Activated CD4-positive, alpha-beta T cell treated with anti-CD3 and anti-CD28 coated beads, Interleukin-2, amount 10 ng/mL, durations not matched to agents 7 days and 5 days (primary cell): ENCODE measurements around the gene CLIC5. TPM values are rescaled to one million over a fixed set of nuclear protein-coding genes. Genes with fewer than 3 reads are reported as not detected.

Source experiments
- CTCF ChIA-PET: fragments of 350-600 bp; sonication (Branson Sonifier 250); formaldehyde crosslinking; loops from one replicate; lab custom pipeline; 2021; ENCODE audit warnings: antibody characterized with exemption; lab: Charles Lee
- POLR2A ChIA-PET: fragments of 350-600 bp; sonication (Branson Sonifier 250); formaldehyde crosslinking; loops from one replicate; lab custom pipeline; 2021; ENCODE audit warnings: antibody characterized with exemption; lab: Charles Lee
- DNase-seq: peaks from one replicate; pipeline ENCODE4 v3.0.0-alpha.2; 2020
- H3K27ac Mint-ChIP-seq: one replicate; pipeline ENCODE4 v1.8.0; 2021; ENCODE audit warnings: mild to moderate bottlenecking, moderate library complexity, mixed read lengths
- H3K27me3 Mint-ChIP-seq: one replicate; pipeline ENCODE4 v1.8.0; 2021; ENCODE audit warnings: mixed read lengths
- H3K36me3 Mint-ChIP-seq: one replicate; pipeline ENCODE4 v1.8.0; 2021; ENCODE audit warnings: low read depth, mixed read lengths
- H3K4me1 Mint-ChIP-seq: one replicate; pipeline ENCODE4 v1.8.0; 2021; ENCODE audit warnings: mixed read lengths
- H3K4me3 Mint-ChIP-seq: one replicate; pipeline ENCODE4 v1.8.0; 2021; ENCODE audit warnings: mild to moderate bottlenecking, moderate library complexity, mixed read lengths
- H3K9me3 Mint-ChIP-seq: one replicate; pipeline ENCODE4 v1.8.0; 2021; ENCODE audit warnings: mixed read lengths
- total RNA-seq, 2 experiments: library from RNA; stranded (reverse); gene quantifications; one replicate each; pipeline ENCODE4 v1.2.3, GENCODE V29; 2021

The CLIC5 gene
- total RNA-seq, 2 experiments from 2014 or later = 3.7 to 3.8 TPM

- Mint-ChIP-seq H3K4me3 (no peak overlapping the region), H3K36me3 (no peaks in the 10 kb centered on the region), H3K4me1 (no peaks in the 10 kb centered on the region), H3K9me3 (peaks cover 3% of the 10 kb centered on the region), H3K27ac (no peak overlapping the region), H3K27me3 (peaks cover 5% of the 10 kb centered on the region)
- no peak for DNase-seq
- ChIA-PET CTCF (interaction anchor here (0.7 to 1.5 kb wide), 2 partner anchors 45 to 51 kb away, joined by 3 read pairs; no protein-coding TSS in a partner anchor), POLR2A (no interaction called here)
Observed at GRCh38 chr6:45850378-45851033, 165.2 kb downstream of the CLIC5 start.

- POLR2A ChIA-PET = no interaction called here
- no peaks in the 10 kb centered on the region for H3K4me1 Mint-ChIP-seq
Observed at GRCh38 chr6:45845567-45845966, 170.1 kb downstream of the CLIC5 start.

GRCh38 chr6:45844986-45845385, 170.7 kb downstream of the CLIC5 start:
- Mint-ChIP-seq H3K4me3 (no peak overlapping the region), H3K27ac (no peak overlapping the region), H3K9me3 (peaks cover 3% of the 10 kb centered on the region), H3K4me1 (no peaks in the 10 kb centered on the region), H3K36me3 (no peaks in the 10 kb centered on the region), H3K27me3 (no peaks in the 10 kb centered on the region)
- POLR2A ChIA-PET = no interaction called here
- DNase-seq = no peak
- CTCF ChIA-PET = interaction anchor here (1.1 kb wide), 1 partner anchor 78 kb away, joined by 3 read pairs; no protein-coding TSS in a partner anchor

More at GRCh38 chr6:45845567-45845966, 170.1 kb downstream of the CLIC5 start:
- no peak overlapping the region for H3K27ac Mint-ChIP-seq
- CTCF ChIA-PET = no interaction called here
- H3K36me3 Mint-ChIP-seq = no peaks in the 10 kb centered on the region
- H3K9me3 Mint-ChIP-seq = peaks cover 3% of the 10 kb centered on the region
- H3K27me3 Mint-ChIP-seq = no peaks in the 10 kb centered on the region
- H3K4me3 Mint-ChIP-seq = no peak overlapping the region
- no peak for DNase-seq

- Mint-ChIP-seq H3K9me3 (no peaks in the 10 kb centered on the region), H3K27me3 (no peaks in the 10 kb centered on the region), H3K27ac (no peak overlapping the region), H3K4me1 (no peaks in the 10 kb centered on the region), H3K4me3 (no peak overlapping the region), H3K36me3 (no peaks in the 10 kb centered on the region)
- ChIA-PET POLR2A (no interaction called here), CTCF (interaction anchor here (0.9 to 1.2 kb wide), 3 partner anchors 9 to 167 kb away, joined by 3 to 4 read pairs (median 3); no protein-coding TSS in a partner anchor)
- DNase-seq = no peak
Observed at GRCh38 chr6:45843848-45844521, 171.7 kb downstream of the CLIC5 start.

GRCh38 chr6:45841062-45841461, 174.6 kb downstream of the CLIC5 start:
- H3K36me3 Mint-ChIP-seq = no peaks in the 10 kb centered on the region
- ChIA-PET CTCF (interaction anchor here (0.7 kb wide), 1 partner anchor 81 kb away, joined by 3 read pairs; no protein-coding TSS in a partner anchor), POLR2A (no interaction called here)
- no peak for DNase-seq
- peaks cover 28% of the 10 kb centered on the region for H3K4me1 Mint-ChIP-seq
- H3K4me3 Mint-ChIP-seq = no peak overlapping the region
- no peaks in the 10 kb centered on the region for H3K27me3 Mint-ChIP-seq
- H3K9me3 Mint-ChIP-seq = no peaks in the 10 kb centered on the region
- no peak overlapping the region for H3K27ac Mint-ChIP-seq

GRCh38 chr6:45838996-45839395, 176.7 kb downstream of the CLIC5 start:
- Mint-ChIP-seq H3K36me3 (no peaks in the 10 kb centered on the region), H3K4me1 (peaks cover 42% of the 10 kb centered on the region), H3K27ac (no peak overlapping the region), H3K9me3 (no peaks in the 10 kb centered on the region), H3K27me3 (no peaks in the 10 kb centered on the region), H3K4me3 (no peak overlapping the region)
- ChIA-PET CTCF (interaction anchor here (0.6 to 1.6 kb wide), 3 partner anchors 14 to 83 kb away, joined by 3 to 5 read pairs (median 5); no protein-coding TSS in a partner anchor), POLR2A (no interaction called here)
- DNase-seq = no peak

GRCh38 chr6:45838451-45838850, 177.2 kb downstream of the CLIC5 start:
- ChIA-PET POLR2A (no interaction called here), CTCF (interaction anchor here (0.6 to 1.6 kb wide), 4 partner anchors 9 to 84 kb away, joined by 3 to 5 read pairs (median 4); no protein-coding TSS in a partner anchor)
- no peaks in the 10 kb centered on the region for H3K36me3 Mint-ChIP-seq
- H3K27me3 Mint-ChIP-seq = no peaks in the 10 kb centered on the region
- DNase-seq = no peak
- H3K27ac Mint-ChIP-seq = no peak overlapping the region
- no peaks in the 10 kb centered on the region for H3K9me3 Mint-ChIP-seq
- H3K4me3 Mint-ChIP-seq = no peak overlapping the region
- H3K4me1 Mint-ChIP-seq = peaks cover 42% of the 10 kb centered on the region

- Mint-ChIP-seq H3K4me3 (no peak overlapping the region), H3K27me3 (no peaks in the 10 kb centered on the region), H3K9me3 (no peaks in the 10 kb centered on the region), H3K27ac (no peak overlapping the region), H3K4me1 (peaks cover 42% of the 10 kb centered on the region), H3K36me3 (no peaks in the 10 kb centered on the region)
- POLR2A ChIA-PET = no interaction called here
- CTCF ChIA-PET = interaction anchor here (0.7 to 1.7 kb wide), 4 partner anchors 8 to 93 kb away, joined by 3 to 5 read pairs (median 4); no protein-coding TSS in a partner anchor
- no peak for DNase-seq
Observed at GRCh38 chr6:45837541-45838200, 178.0 kb downstream of the CLIC5 start.

GRCh38 chr6:45836984-45837383, 178.7 kb downstream of the CLIC5 start:
- Mint-ChIP-seq H3K4me3 (no peak overlapping the region), H3K27ac (peak overlapping the region; percentile 0), H3K36me3 (no peaks in the 10 kb centered on the region), H3K4me1 (peaks cover 45% of the 10 kb centered on the region), H3K9me3 (no peaks in the 10 kb centered on the region), H3K27me3 (no peaks in the 10 kb centered on the region)
- DNase-seq = no peak
- ChIA-PET POLR2A (no interaction called here), CTCF (interaction anchor here (1.7 kb wide), 1 partner anchor 93 kb away, joined by 4 read pairs; no protein-coding TSS in a partner anchor)

GRCh38 chr6:45836438-45836824, 179.2 kb downstream of the CLIC5 start:
- H3K36me3 Mint-ChIP-seq = no peaks in the 10 kb centered on the region
- no peak overlapping the region for H3K27ac Mint-ChIP-seq
- no peak overlapping the region for H3K4me3 Mint-ChIP-seq
- no peak for DNase-seq
- H3K9me3 Mint-ChIP-seq = no peaks in the 10 kb centered on the region
- POLR2A ChIA-PET = no interaction called here
- H3K4me1 Mint-ChIP-seq = peaks cover 51% of the 10 kb centered on the region
- CTCF ChIA-PET = interaction anchor here (1.0 to 1.7 kb wide), 2 partner anchors 16 to 94 kb away, joined by 4 read pairs; no protein-coding TSS in a partner anchor
- H3K27me3 Mint-ChIP-seq = no peaks in the 10 kb centered on the region

GRCh38 chr6:45835721-45836437, 179.8 kb downstream of the CLIC5 start:
- Mint-ChIP-seq H3K4me3 (no peak overlapping the region), H3K4me1 (peaks cover 56% of the 10 kb centered on the region), H3K27ac (no peak overlapping the region), H3K36me3 (no peaks in the 10 kb centered on the region), H3K9me3 (no peaks in the 10 kb centered on the region), H3K27me3 (no peaks in the 10 kb centered on the region)
- no peak for DNase-seq
- CTCF ChIA-PET = interaction anchor here (1.0 kb wide), 1 partner anchor 17 kb away, joined by 4 read pairs; no protein-coding TSS in a partner anchor
- POLR2A ChIA-PET = no interaction called here

- POLR2A ChIA-PET = no interaction called here
- CTCF ChIA-PET = interaction anchor here (1.1 to 2.8 kb wide), 4 partner anchors 10 to 90 kb away, joined by 3 to 6 read pairs (median 4); no protein-coding TSS in a partner anchor
- no peaks in the 10 kb centered on the region for H3K9me3 Mint-ChIP-seq
Observed at GRCh38 chr6:45832063-45832462, 183.6 kb downstream of the CLIC5 start.

More at GRCh38 chr6:45832063-45832462, 183.6 kb downstream of the CLIC5 start:
- peak overlapping the region; percentile 71 for H3K27ac Mint-ChIP-seq
- DNase-seq = no peak
- H3K4me1 Mint-ChIP-seq = peaks cover 56% of the 10 kb centered on the region
- no peak overlapping the region for H3K4me3 Mint-ChIP-seq
- no peaks in the 10 kb centered on the region for H3K36me3 Mint-ChIP-seq
- H3K27me3 Mint-ChIP-seq = no peaks in the 10 kb centered on the region
